Measurements from ENCODE around the gene ADSS2. TPM values are rescaled to one million over a fixed set of nuclear protein-coding genes. Genes with fewer than 3 reads are reported as not detected.

The ADSS2 gene
- total RNA-seq, 1 donor from 2014 or later: 38.5 TPM

DNA sequence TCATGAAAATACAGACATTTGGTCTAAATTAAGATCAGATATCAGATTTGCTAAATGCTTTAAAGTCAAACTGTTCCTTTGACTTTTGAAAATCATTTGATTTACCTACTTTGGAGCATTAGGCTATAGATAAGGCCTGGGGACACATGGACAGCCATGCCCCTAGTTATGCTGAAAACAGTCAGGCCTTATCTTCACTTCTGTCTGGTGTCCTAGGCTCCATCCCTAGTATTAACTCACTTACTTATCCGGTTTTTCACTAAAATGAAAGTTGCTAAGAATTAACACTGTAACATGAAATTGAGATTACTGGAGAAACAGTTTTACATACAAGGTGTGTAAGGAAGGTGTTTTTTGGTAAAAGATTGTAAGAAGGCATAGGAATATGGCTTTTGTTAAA lies 4.9 kb upstream of the ADSS2 start:
- Histone ChIP-seq H3K27me3 (ENCODE audit: low read depth) (no peaks in the 10 kb centered on the region), H3K4me1 (peaks cover 15% of the 10 kb centered on the region), H3K27ac (no peak overlapping the region), H3K4me3 (no peak overlapping the region), H3K9me3 (no peaks in the 10 kb centered on the region), H3K36me3 (no peaks in the 10 kb centered on the region)
- intact Hi-C loops (cut with DNase I): no loop called here
- DNase-seq (no peak), ATAC-seq (no peak)
- TF ChIP-seq, protein P1, sequence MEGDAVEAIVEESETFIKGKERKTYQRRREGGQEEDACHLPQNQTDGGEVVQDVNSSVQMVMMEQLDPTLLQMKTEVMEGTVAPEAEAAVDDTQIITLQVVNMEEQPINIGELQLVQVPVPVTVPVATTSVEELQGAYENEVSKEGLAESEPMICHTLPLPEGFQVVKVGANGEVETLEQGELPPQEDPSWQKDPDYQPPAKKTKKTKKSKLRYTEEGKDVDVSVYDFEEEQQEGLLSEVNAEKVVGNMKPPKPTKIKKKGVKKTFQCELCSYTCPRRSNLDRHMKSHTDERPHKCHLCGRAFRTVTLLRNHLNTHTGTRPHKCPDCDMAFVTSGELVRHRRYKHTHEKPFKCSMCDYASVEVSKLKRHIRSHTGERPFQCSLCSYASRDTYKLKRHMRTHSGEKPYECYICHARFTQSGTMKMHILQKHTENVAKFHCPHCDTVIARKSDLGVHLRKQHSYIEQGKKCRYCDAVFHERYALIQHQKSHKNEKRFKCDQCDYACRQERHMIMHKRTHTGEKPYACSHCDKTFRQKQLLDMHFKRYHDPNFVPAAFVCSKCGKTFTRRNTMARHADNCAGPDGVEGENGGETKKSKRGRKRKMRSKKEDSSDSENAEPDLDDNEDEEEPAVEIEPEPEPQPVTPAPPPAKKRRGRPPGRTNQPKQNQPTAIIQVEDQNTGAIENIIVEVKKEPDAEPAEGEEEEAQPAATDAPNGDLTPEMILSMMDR (IDR thresholded peaks at IDR 0.05): no peak

- Histone ChIP-seq H3K9me3 (no peaks in the 10 kb centered on the region), H3K27me3 (ENCODE audit: low read depth) (no peaks in the 10 kb centered on the region), H3K4me1 (peaks cover 16% of the 10 kb centered on the region), H3K27ac (peak overlapping the region; percentile 28), H3K4me3 (no peak overlapping the region), H3K36me3 (no peaks in the 10 kb centered on the region)
- ATAC-seq (no peak), DNase-seq (no peak)
- intact Hi-C loops (cut with DNase I): no loop called here
- TF ChIP-seq, protein P1 (IDR thresholded peaks at IDR 0.05): no peak
Measured at GRCh38 chr1:244454412-244454811, 2.7 kb upstream of the ADSS2 start.

DNA sequence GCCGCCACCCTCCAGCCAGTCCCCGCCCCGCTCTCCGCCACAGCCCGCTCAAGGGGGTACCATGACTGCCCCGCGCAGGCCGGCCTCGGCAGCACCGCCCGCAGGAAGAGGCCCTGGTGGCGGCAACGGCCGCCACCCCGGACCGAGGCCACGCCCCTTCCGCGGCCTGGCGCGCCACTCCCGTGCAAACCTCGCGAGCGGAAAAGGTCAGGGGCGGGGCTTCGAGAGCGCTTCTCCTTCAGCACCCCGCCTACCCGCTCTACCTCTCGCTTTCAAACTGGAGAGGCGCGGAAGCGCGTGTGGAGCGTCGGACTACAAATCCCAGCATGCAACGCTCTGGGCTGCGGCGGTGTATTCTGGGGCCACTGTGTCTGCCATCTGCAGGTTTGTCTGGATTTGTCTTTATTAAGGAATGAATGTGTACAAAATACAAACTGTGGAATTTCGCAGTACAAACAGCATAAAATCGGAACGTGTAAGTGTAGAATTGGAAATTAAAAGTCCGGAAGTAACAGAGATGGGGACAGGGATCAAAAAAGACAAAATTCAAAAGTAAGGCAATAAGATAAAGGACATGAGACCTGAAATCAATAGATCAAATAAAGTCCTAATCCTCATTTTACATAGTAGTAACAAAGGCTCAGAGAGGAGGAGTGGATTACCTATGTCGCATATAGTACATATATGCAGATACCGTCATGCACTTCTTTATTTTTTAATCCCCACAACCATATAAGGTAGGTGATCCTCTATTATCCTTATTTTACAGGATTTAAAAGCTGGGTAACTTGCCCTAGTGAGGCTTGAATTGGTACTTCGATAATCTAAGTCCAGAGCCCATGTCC lies 464 bp upstream of the ADSS2 start:
- no peaks in the 10 kb centered on the region for H3K9me3 ChIP-seq
- H3K4me1 ChIP-seq: peaks cover 35% of the 10 kb centered on the region
- intact Hi-C loops (cut with DNase I): no loop called here
- H3K27ac ChIP-seq: peak overlapping the region; percentile 97
- DNase-seq (peak; percentile 100), ATAC-seq (peak; percentile 98 to 99)
- H3K4me3 ChIP-seq: peak overlapping the region; percentile 92
- no peaks in the 10 kb centered on the region for H3K27me3 ChIP-seq (ENCODE audit: low read depth)
- TF ChIP-seq, protein P1 (IDR thresholded peaks at IDR 0.05): no peak
- H3K36me3 ChIP-seq: no peaks in the 10 kb centered on the region

- H3K27me3 ChIP-seq (ENCODE audit: low read depth): no peaks in the 10 kb centered on the region
- intact Hi-C loops (cut with DNase I): no loop called here
- peak; percentile 70 for DNase-seq
- peaks cover 46% of the 10 kb centered on the region for H3K4me1 ChIP-seq
- no peaks in the 10 kb centered on the region for H3K9me3 ChIP-seq
- H3K27ac ChIP-seq: peak overlapping the region; percentile 97
- H3K36me3 ChIP-seq: no peaks in the 10 kb centered on the region
- peak; percentile 51 to 54 for ATAC-seq
- TF ChIP-seq, protein P1 (IDR thresholded peaks at IDR 0.05): no peak
- peak overlapping the region; percentile 92 for H3K4me3 ChIP-seq
Measured at GRCh38 chr1:244450597-244451538, 841 bp downstream of the ADSS2 start.

DNA sequence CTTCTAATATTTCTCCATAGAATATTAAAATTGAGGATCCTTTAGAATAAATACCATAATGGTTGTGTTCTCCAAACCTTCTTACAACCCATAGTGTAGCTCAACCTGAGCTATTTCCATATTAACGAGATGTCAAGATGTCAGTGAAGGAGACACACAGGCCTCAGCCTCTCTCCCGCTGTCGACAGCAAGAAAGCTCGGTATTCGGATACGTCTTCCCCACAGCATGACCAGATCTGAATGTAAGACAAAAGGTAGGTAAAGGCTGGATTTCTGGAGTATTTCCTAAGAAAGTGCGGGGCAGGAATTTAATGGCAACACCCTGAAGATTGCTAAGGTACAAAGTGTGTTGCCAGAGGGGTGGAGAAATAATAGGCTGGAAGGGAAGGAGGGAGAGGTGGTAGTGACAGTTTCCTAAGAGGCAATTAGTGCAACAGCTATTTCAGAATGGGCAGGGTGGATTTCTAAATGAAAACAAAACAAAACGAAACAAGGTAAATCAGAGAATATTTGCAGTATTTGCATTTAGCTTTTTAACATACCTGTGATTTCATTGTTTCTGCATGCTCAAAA lies 1.7 kb downstream of the ADSS2 start:
- no peaks in the 10 kb centered on the region for H3K36me3 ChIP-seq
- TF ChIP-seq, protein P1 (IDR thresholded peaks at IDR 0.05): no peak
- H3K9me3 ChIP-seq: no peaks in the 10 kb centered on the region
- H3K4me1 ChIP-seq: peaks cover 55% of the 10 kb centered on the region
- no peak for DNase-seq
- no peak for ATAC-seq
- intact Hi-C loops (cut with DNase I): no loop called here
- peak overlapping the region; percentile 92 for H3K4me3 ChIP-seq
- peak overlapping the region; percentile 97 for H3K27ac ChIP-seq
- no peaks in the 10 kb centered on the region for H3K27me3 ChIP-seq (ENCODE audit: low read depth)
